Panc1 (cell line): ENCODE data around the gene HAGH. TPM values are rescaled to one million over a fixed set of nuclear protein-coding genes. Genes with fewer than 3 reads are reported as not detected.
A peak's percentile ranks its signal among the peaks of the same experiment; 100 is the strongest.

Source experiments
- ATAC-seq: fragments of 200-7000 bp; cut with Tn5 transposase; 2 replicates; pipeline ENCODE4 v1.9.1; 2020; ENCODE audit warnings: mild to moderate bottlenecking, moderate library complexity
- BruUV-seq: library from RNA; stranded (reverse); fragments of 400-500 nt; replicated peaks from 2 replicates; lab custom pipeline; 2021; lab: Mats Ljungman, UMichigan
- CTCF ChIA-PET: fragments of 300-600 bp; sonication (Branson Sonifier 250); formaldehyde crosslinking; loops from one replicate; lab custom pipeline; 2022; ENCODE audit warnings: antibody characterized with exemption; lab: Charles Lee
- POLR2A ChIA-PET: fragments of 300-600 bp; sonication (Branson Sonifier 250); formaldehyde crosslinking; loops from one replicate; lab custom pipeline; 2022; ENCODE audit warnings: antibody characterized with exemption; lab: Charles Lee
- DNase-seq: peaks from one replicate; pipeline ENCODE4 v3.0.0-alpha.2; 2010; ENCODE audit warnings: low read depth, low spot score
- H3K27ac ChIP-seq: 2 replicates; pipeline ENCODE4 v1.5.1; 2011; ENCODE audit warnings: mild to moderate bottlenecking, low read length, inconsistent platforms
- H3K27me3 ChIP-seq: fragments of 200-500 bp; sonication (Bioruptor generic); 2 replicates; pipeline ENCODE4 v1.6.0; 2014; ENCODE audit warnings: low read length, inconsistent platforms; ENCODE audit not compliant: control insufficient read depth, insufficient read depth
- H3K36me3 ChIP-seq: fragments of 200-500 bp; sonication (Bioruptor generic); 2 replicates; pipeline ENCODE4 v1.5.1; 2014; ENCODE audit warnings: inconsistent platforms, mild to moderate bottlenecking, low read length, moderate library complexity; ENCODE audit not compliant: control insufficient read depth, insufficient read depth
- H3K4me1 ChIP-seq: 2 replicates; pipeline ENCODE4 v1.5.1; 2011; ENCODE audit warnings: inconsistent platforms, mild to moderate bottlenecking, low read length, moderate library complexity; ENCODE audit not compliant: control insufficient read depth, insufficient read depth
- H3K4me3 ChIP-seq, 2 experiments: 2 replicates each; pipeline ENCODE4 v1.5.1; 2011 to 2012; ENCODE audit warnings: low read depth in 2 of 2, low read length in 2 of 2, mild to moderate bottlenecking in 2 of 2, inconsistent platforms in 1 of 2, moderate library complexity in 1 of 2
- H3K9me3 ChIP-seq: fragments of 200-500 bp; sonication (Bioruptor generic); 2 replicates; pipeline ENCODE4 v1.5.1; 2014; ENCODE audit warnings: low read depth, mild to moderate bottlenecking, inconsistent platforms, low read length, moderate library complexity; ENCODE audit not compliant: control insufficient read depth, insufficient read depth
- CTCF ChIP-seq: fragments of 450-650 bp; IDR thresholded peaks from 2 replicates; pipeline ENCODE4 v1.5.1; 2017; ENCODE audit warnings: mild to moderate bottlenecking
- POLR2AphosphoS5 ChIP-seq: IDR thresholded peaks from 2 replicates; pipeline ENCODE4 v1.6.1; 2012; ENCODE audit warnings: mild to moderate bottlenecking, low read depth, low read length, moderate library complexity
- REST ChIP-seq, 2 experiments: IDR thresholded peaks; 2 replicates each; pipeline ENCODE4 v1.6.1; 2011 to 2012; ENCODE audit warnings: low read depth in 2 of 2, control low read depth in 1 of 2, low read length in 1 of 2, mild to moderate bottlenecking in 1 of 2, moderate library complexity in 1 of 2; ENCODE audit not compliant: insufficient read depth in 1 of 2
- SIN3A ChIP-seq: IDR thresholded peaks from 2 replicates; pipeline ENCODE4 v1.6.1; 2012; ENCODE audit warnings: low read depth, mild to moderate bottlenecking, low read length, moderate library complexity, borderline replicate concordance; ENCODE audit not compliant: insufficient read depth
- TCF7L2 ChIP-seq: IDR thresholded peaks from 2 replicates; pipeline ENCODE4 v1.6.1; 2011; ENCODE audit warnings: mild to moderate bottlenecking, low read depth, low read length, inconsistent platforms
- in situ Hi-C: cut with HindIII; loops from 2 replicates; pipeline ENCODE4 v1.10.0; 2016; ENCODE audit warnings: low sequenced_read_pairs, low pct_unique_long_range_greater_than_20kb
- intact Hi-C: fragments of 100-400 bp; cut with micrococcal nuclease; formaldehyde crosslinking; loops from one replicate; pipeline ENCODE4 v1.10.0; 2022; ENCODE audit not compliant: unreplicated experiment
- total RNA-seq: library from RNA; stranded (reverse); gene quantifications from one replicate; pipeline ENCODE4 v1.2.1, GENCODE V29; 2021; ENCODE audit not compliant: unreplicated experiment

Gene HAGH
- total RNA-seq, 1 experiment from 2014 or later: 58.9 TPM

- Histone ChIP-seq H3K4me3 (no peak overlapping the region), H3K4me1 (peaks cover 61% of the 10 kb centered on the region), H3K27me3 (no peaks in the 10 kb centered on the region), H3K9me3 (no peaks in the 10 kb centered on the region), H3K36me3 (no peaks in the 10 kb centered on the region; the same call in 1 of the 2 replicates), H3K27ac (peak overlapping the region; percentile 70)
- no peak for ATAC-seq
- POLR2A ChIA-PET: no interaction called here
- in situ Hi-C loops: no loop called here
- TF ChIP-seq POLR2AphosphoS5 (no peak), SIN3A (0 out of 2 replicates have a peak, but pooled peaks have one; percentile 17)
- CTCF ChIA-PET: no interaction called here
- no TSS peak for BruUV-seq
- DNase-seq: no peak
- intact Hi-C loops: loop anchor here (10.0 kb wide), 1 partner anchor 1092 kb away; the partner anchor contains the start of genes JMJD8 and STUB1
These were observed 50.0 kb downstream of the HAGH start for GRCh38 chr16:1776672-1776955.

GRCh38 chr16:1775846-1776671 is 50.6 kb downstream of the HAGH start:
- DNase-seq (no peak), ATAC-seq (no peak)
- BruUV-seq: no TSS peak
- no peak overlapping the region for H3K4me3 ChIP-seq
- in situ Hi-C loops: no loop called here
- ChIA-PET CTCF (no interaction called here), POLR2A (no interaction called here)
- TF ChIP-seq CTCF (no peak), TCF7L2 (no peak), SIN3A (no peak), POLR2AphosphoS5 (no peak), REST (IDR thresholded peaks at IDR 0.05; ENCODE audit: insufficient read depth in 1 of 2, low read depth in 2 of 2, low read length in 1 of 2) (no peak)
- H3K36me3 ChIP-seq: no peaks in the 10 kb centered on the region; the same call in 1 of the 2 replicates
- no peaks in the 10 kb centered on the region for H3K9me3 ChIP-seq
- H3K27ac ChIP-seq: peak overlapping the region; percentile 17; the same call in 1 of the 2 replicates
- no peaks in the 10 kb centered on the region for H3K27me3 ChIP-seq
- peaks cover 59% of the 10 kb centered on the region for H3K4me1 ChIP-seq
- intact Hi-C loops: loop anchor here (10.0 kb wide), 1 partner anchor 1091 kb away; the partner anchor contains the start of genes JMJD8 and STUB1
